WTC11 (cell line): ENCODE results near the gene GTF2F1. TPM values are rescaled to one million over a fixed set of nuclear protein-coding genes. Genes with fewer than 3 reads are reported as not detected.

Experiments used
- ATAC-seq: fragments of 200-7000 bp; cut with Tn5 transposase; 2 replicates; pipeline ENCODE4 v1.10.0; 2021; ENCODE audit warnings: mild to moderate bottlenecking, moderate library complexity
- CTCF ChIA-PET: fragments of 300-600 bp; sonication (Branson Sonifier 250); formaldehyde crosslinking; loops from one replicate; lab custom pipeline; 2021; ENCODE audit warnings: antibody characterized with exemption; lab: Charles Lee
- POLR2A ChIA-PET: fragments of 350-600 bp; sonication (Branson Sonifier 250); formaldehyde crosslinking; loops from one replicate; lab custom pipeline; 2021; ENCODE audit warnings: antibody characterized with exemption; lab: Charles Lee
- DNase-seq: peaks from one replicate; pipeline ENCODE4 v3.0.0; 2021; ENCODE audit warnings: low spot score
- H3K27ac Mint-ChIP-seq: 2 replicates; pipeline ENCODE4 v1.8.0; 2021; ENCODE audit warnings: mixed read lengths
- H3K27me3 Mint-ChIP-seq: 2 replicates; pipeline ENCODE4 v1.8.0; 2021; ENCODE audit warnings: low read depth, mild to moderate bottlenecking, moderate library complexity, mixed read lengths
- H3K36me3 Mint-ChIP-seq: 2 replicates; pipeline ENCODE4 v1.8.0; 2021; ENCODE audit warnings: mixed read lengths
- H3K4me1 Mint-ChIP-seq: 2 replicates; pipeline ENCODE4 v1.8.0; 2022; ENCODE audit warnings: mixed read lengths
- H3K4me3 Mint-ChIP-seq: 2 replicates; pipeline ENCODE4 v1.8.0; 2021; ENCODE audit warnings: mild to moderate bottlenecking, moderate library complexity, mixed read lengths
- H3K9me3 Mint-ChIP-seq: 2 replicates; pipeline ENCODE4 v1.8.0; 2021; ENCODE audit warnings: mixed read lengths
- ELF4 ChIP-seq: sonication (generic); formaldehyde crosslinking; IDR thresholded peaks from 2 replicates; pipeline ENCODE4 v1.8.1; 2022; ENCODE audit warnings: low read depth, mild to moderate bottlenecking, moderate library complexity, missing genetic modification reagents
- GRHL2 ChIP-seq: fragments of 250-450 bp; sonication (Bioruptor Pico); IDR thresholded peaks from 2 replicates; pipeline ENCODE4 v1.8.0; 2022; ENCODE audit warnings: mild to moderate bottlenecking, moderate library complexity; ENCODE audit not compliant: insufficient replicate concordance, severe bottlenecking
- IRF2 ChIP-seq: sonication (generic); formaldehyde crosslinking; IDR thresholded peaks from 2 replicates; pipeline ENCODE4 v1.8.0; 2022; ENCODE audit warnings: low read depth, missing genetic modification reagents, borderline replicate concordance
- JAZF1 ChIP-seq: fragments of 250-450 bp; sonication (Bioruptor Pico); IDR thresholded peaks from 2 replicates; pipeline ENCODE4 v1.9.0; 2021; ENCODE audit warnings: moderate library complexity, mild to moderate bottlenecking, inconsistent platforms
- KAT7 ChIP-seq: sonication (generic); formaldehyde crosslinking; IDR thresholded peaks from 2 replicates; pipeline ENCODE4 v1.8.1; 2023; ENCODE audit warnings: missing genetic modification reagents, mild to moderate bottlenecking, borderline replicate concordance
- MXD4 ChIP-seq: fragments of 250-450 bp; sonication (Bioruptor Pico); IDR thresholded peaks from 2 replicates; pipeline ENCODE4 v1.8.0; 2021; ENCODE audit warnings: mild to moderate bottlenecking, moderate library complexity, borderline replicate concordance
- NFATC4 ChIP-seq: fragments of 250-450 bp; sonication (Bioruptor Pico); IDR thresholded peaks from 2 replicates; pipeline ENCODE4 v1.9.0; 2021; ENCODE audit warnings: mild to moderate bottlenecking
- NFE2L1 ChIP-seq: sonication (generic); formaldehyde crosslinking; IDR thresholded peaks from 2 replicates; pipeline ENCODE4 v1.8.1; 2023; ENCODE audit warnings: missing genetic modification reagents
- NR2C2 ChIP-seq: sonication (generic); formaldehyde crosslinking; IDR thresholded peaks from 2 replicates; pipeline ENCODE4 v1.8.0; 2022; ENCODE audit warnings: mild to moderate bottlenecking, missing genetic modification reagents
- SMAD4 ChIP-seq: sonication (generic); formaldehyde crosslinking; IDR thresholded peaks from 2 replicates; pipeline ENCODE4 v1.8.0; 2022; ENCODE audit warnings: mild to moderate bottlenecking, missing genetic modification reagents
- SOX15 ChIP-seq: fragments of 250-450 bp; sonication (Bioruptor Pico); IDR thresholded peaks from 2 replicates; pipeline ENCODE4 v1.9.0; 2021; ENCODE audit warnings: mild to moderate bottlenecking
- TEAD1 ChIP-seq: sonication (generic); formaldehyde crosslinking; IDR thresholded peaks from 2 replicates; pipeline ENCODE4 v1.8.0; 2022; ENCODE audit warnings: mild to moderate bottlenecking, missing genetic modification reagents
- ZNF219 ChIP-seq: sonication (generic); formaldehyde crosslinking; IDR thresholded peaks from 2 replicates; pipeline ENCODE4 v1.8.0; 2023; ENCODE audit warnings: missing genetic modification reagents, mild to moderate bottlenecking, borderline replicate concordance
- total RNA-seq: library from RNA; stranded (reverse); gene quantifications from 3 replicates; pipeline ENCODE4 v1.2.3, GENCODE V29; 2021
- TF ChIP-seq, protein P1 (sequence below): sonication (generic); formaldehyde crosslinking; conservative IDR thresholded peaks from 2 replicates; pipeline ENCODE4 v1.8.1; 2023; ENCODE audit warnings: mild to moderate bottlenecking, low read depth, missing genetic modification reagents, moderate library complexity
- TF ChIP-seq, protein P2 (sequence below): fragments of 250-450 bp; sonication (Bioruptor Pico); IDR thresholded peaks from 2 replicates; pipeline ENCODE4 v2.1.2; 2022; ENCODE audit warnings: mild to moderate bottlenecking, moderate library complexity
- TF ChIP-seq, protein P3 (sequence below): sonication (generic); formaldehyde crosslinking; IDR thresholded peaks from 2 replicates; pipeline ENCODE4 v1.8.1; 2022; ENCODE audit warnings: low read depth, missing genetic modification reagents, borderline replicate concordance
- TF ChIP-seq, protein P4 (sequence below): fragments of 200-600 bp; IDR thresholded peaks from 2 replicates; pipeline ENCODE4 v1.8.0; 2022; ENCODE audit warnings: antibody characterized with exemption
- TF ChIP-seq, protein P5 (sequence below): sonication (generic); formaldehyde crosslinking; IDR thresholded peaks from 2 replicates; pipeline ENCODE4 v1.8.0; 2022; ENCODE audit warnings: mild to moderate bottlenecking, missing genetic modification reagents
- TF ChIP-seq, protein P6 (sequence below): fragments of 250-450 bp; sonication (Bioruptor Pico); IDR thresholded peaks from 2 replicates; pipeline ENCODE4 v1.8.0; 2021; ENCODE audit warnings: mild to moderate bottlenecking

GTF2F1 gene
- total RNA-seq, 1 experiment from 2014 or later = 62.4 TPM

DNA sequence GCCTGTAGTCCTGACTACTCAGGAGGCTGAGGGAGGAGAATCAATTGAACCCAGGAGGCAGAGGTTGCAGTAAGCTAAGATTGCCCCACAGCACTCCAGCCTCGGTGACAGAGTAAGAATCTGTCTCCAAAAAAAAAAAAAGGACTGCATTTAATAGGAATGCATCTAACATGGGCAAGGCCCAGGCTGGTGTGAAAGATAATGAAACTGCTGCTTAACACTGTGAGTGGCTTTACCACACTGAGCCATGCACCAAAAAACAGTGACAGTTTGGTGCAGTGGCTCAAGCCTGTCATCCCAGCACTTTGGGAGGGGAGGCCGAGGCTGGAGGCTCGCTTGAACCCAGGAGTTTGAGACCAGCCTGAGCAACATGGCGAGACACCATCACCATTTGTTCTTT, 8.6 kb downstream of the GTF2F1 start (continued):
- TF ChIP-seq, protein P1, sequence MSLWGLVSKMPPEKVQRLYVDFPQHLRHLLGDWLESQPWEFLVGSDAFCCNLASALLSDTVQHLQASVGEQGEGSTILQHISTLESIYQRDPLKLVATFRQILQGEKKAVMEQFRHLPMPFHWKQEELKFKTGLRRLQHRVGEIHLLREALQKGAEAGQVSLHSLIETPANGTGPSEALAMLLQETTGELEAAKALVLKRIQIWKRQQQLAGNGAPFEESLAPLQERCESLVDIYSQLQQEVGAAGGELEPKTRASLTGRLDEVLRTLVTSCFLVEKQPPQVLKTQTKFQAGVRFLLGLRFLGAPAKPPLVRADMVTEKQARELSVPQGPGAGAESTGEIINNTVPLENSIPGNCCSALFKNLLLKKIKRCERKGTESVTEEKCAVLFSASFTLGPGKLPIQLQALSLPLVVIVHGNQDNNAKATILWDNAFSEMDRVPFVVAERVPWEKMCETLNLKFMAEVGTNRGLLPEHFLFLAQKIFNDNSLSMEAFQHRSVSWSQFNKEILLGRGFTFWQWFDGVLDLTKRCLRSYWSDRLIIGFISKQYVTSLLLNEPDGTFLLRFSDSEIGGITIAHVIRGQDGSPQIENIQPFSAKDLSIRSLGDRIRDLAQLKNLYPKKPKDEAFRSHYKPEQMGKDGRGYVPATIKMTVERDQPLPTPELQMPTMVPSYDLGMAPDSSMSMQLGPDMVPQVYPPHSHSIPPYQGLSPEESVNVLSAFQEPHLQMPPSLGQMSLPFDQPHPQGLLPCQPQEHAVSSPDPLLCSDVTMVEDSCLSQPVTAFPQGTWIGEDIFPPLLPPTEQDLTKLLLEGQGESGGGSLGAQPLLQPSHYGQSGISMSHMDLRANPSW = no peak
- no peak for TF ChIP-seq ELF4 (CRISPR knock-in tag)

DNA sequence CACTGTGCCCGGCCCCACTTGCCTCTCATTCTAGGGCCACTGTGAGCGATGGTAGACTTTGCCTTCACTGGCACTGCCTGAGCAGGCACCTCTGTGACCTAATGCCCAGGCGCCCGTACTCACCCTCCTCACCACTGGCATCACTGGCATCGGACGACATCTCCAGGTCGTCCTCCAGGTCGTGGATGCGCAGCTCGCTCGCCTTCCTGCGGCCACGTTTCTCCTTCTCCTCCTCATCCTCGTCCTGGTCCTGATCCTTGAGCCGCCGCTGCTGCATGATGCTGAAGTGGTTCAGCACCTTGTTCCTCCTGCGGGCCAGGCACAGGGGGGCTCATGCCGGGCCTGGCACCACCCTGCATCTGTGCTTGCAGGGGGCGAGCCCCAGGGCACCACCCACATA, 9.8 kb downstream of the GTF2F1 start:
- H3K9me3 Mint-ChIP-seq = peaks cover 5% of the 10 kb centered on the region; the same call in 1 of the 2 replicates
- no peak overlapping the region for H3K4me3 Mint-ChIP-seq
- H3K36me3 Mint-ChIP-seq = peaks cover 63% of the 10 kb centered on the region
- no peak overlapping the region for H3K27ac Mint-ChIP-seq
- ChIA-PET CTCF (no interaction called here), POLR2A (no interaction called here)
- no peak for DNase-seq
- no peaks in the 10 kb centered on the region for H3K27me3 Mint-ChIP-seq
- H3K4me1 Mint-ChIP-seq = no peaks in the 10 kb centered on the region
- TF ChIP-seq TEAD1 (no peak), GRHL2 (CRISPR knock-in tag) (no peak), JAZF1 (CRISPR knock-in tag) (no peak), SOX15 (CRISPR knock-in tag) (no peak), IRF2 (CRISPR knock-in tag) (no peak), NR2C2 (no peak), KAT7 (no peak), ZNF219 (CRISPR knock-in tag) (no peak), SMAD4 (CRISPR knock-in tag) (no peak), MXD4 (CRISPR knock-in tag) (no peak), NFE2L1 (no peak), NFATC4 (no peak)
- TF ChIP-seq, protein P2, sequence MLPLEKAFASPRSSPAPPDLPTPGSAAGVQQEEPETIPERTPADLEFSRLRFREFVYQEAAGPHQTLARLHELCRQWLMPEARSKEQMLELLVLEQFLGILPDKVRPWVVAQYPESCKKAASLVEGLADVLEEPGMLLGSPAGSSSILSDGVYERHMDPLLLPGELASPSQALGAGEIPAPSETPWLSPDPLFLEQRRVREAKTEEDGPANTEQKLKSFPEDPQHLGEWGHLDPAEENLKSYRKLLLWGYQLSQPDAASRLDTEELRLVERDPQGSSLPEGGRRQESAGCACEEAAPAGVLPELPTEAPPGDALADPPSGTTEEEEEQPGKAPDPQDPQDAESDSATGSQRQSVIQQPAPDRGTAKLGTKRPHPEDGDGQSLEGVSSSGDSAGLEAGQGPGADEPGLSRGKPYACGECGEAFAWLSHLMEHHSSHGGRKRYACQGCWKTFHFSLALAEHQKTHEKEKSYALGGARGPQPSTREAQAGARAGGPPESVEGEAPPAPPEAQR (CRISPR knock-in tag) = no peak
- TF ChIP-seq, protein P3, sequence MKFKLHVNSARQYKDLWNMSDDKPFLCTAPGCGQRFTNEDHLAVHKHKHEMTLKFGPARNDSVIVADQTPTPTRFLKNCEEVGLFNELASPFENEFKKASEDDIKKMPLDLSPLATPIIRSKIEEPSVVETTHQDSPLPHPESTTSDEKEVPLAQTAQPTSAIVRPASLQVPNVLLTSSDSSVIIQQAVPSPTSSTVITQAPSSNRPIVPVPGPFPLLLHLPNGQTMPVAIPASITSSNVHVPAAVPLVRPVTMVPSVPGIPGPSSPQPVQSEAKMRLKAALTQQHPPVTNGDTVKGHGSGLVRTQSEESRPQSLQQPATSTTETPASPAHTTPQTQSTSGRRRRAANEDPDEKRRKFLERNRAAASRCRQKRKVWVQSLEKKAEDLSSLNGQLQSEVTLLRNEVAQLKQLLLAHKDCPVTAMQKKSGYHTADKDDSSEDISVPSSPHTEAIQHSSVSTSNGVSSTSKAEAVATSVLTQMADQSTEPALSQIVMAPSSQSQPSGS = no peak
- TF ChIP-seq, protein P4, sequence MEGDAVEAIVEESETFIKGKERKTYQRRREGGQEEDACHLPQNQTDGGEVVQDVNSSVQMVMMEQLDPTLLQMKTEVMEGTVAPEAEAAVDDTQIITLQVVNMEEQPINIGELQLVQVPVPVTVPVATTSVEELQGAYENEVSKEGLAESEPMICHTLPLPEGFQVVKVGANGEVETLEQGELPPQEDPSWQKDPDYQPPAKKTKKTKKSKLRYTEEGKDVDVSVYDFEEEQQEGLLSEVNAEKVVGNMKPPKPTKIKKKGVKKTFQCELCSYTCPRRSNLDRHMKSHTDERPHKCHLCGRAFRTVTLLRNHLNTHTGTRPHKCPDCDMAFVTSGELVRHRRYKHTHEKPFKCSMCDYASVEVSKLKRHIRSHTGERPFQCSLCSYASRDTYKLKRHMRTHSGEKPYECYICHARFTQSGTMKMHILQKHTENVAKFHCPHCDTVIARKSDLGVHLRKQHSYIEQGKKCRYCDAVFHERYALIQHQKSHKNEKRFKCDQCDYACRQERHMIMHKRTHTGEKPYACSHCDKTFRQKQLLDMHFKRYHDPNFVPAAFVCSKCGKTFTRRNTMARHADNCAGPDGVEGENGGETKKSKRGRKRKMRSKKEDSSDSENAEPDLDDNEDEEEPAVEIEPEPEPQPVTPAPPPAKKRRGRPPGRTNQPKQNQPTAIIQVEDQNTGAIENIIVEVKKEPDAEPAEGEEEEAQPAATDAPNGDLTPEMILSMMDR = no peak
- TF ChIP-seq, protein P5, sequence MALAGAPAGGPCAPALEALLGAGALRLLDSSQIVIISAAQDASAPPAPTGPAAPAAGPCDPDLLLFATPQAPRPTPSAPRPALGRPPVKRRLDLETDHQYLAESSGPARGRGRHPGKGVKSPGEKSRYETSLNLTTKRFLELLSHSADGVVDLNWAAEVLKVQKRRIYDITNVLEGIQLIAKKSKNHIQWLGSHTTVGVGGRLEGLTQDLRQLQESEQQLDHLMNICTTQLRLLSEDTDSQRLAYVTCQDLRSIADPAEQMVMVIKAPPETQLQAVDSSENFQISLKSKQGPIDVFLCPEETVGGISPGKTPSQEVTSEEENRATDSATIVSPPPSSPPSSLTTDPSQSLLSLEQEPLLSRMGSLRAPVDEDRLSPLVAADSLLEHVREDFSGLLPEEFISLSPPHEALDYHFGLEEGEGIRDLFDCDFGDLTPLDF (CRISPR knock-in tag) = no peak
- TF ChIP-seq, protein P6, sequence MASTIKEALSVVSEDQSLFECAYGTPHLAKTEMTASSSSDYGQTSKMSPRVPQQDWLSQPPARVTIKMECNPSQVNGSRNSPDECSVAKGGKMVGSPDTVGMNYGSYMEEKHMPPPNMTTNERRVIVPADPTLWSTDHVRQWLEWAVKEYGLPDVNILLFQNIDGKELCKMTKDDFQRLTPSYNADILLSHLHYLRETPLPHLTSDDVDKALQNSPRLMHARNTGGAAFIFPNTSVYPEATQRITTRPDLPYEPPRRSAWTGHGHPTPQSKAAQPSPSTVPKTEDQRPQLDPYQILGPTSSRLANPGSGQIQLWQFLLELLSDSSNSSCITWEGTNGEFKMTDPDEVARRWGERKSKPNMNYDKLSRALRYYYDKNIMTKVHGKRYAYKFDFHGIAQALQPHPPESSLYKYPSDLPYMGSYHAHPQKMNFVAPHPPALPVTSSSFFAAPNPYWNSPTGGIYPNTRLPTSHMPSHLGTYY (CRISPR knock-in tag) = no peak
- no peak for ATAC-seq
